ENCODE results near the gene ALX4.

The ALX4 gene

DNA sequence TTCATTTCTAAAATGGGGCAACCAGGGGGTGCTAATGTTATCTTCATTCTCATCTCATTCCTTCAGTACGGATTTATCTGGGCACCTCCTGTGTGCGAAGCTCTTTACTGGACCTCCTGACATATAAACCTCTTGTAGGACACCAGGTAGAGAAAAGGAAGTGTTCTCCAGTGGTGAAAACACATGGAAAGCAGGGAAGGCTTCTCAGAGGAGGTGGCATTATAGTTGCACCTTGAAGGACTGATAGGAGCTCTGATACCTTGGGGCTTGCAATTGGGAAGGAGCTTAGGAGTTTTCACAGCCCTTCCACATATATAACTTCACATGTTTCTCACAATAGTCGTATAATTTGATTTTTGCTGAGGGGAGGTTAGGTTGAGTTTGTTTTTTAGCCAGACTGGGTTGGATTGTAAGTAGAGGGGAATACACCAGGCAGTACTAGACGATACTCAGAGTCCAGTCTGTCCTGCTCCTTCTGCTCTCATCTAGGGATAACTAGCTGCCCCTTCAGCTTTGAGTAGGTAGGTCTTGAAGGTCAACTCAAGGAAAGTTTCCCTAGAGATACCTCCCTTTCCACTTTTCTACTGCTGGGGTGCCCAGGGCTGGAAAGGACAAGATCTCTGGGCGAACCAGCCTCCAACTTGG is 34.0 kb upstream of the ALX4 start:
- H3K36me3 ChIP-seq (replicated peaks; ENCODE audit: insufficient read depth, low read length), result no peaks in the 10 kb centered on the region
- no peaks in the 10 kb centered on the region for H3K79me2 ChIP-seq (ENCODE audit: low read length)
- no peaks in the 10 kb centered on the region for H3K27me3 ChIP-seq (replicated peaks; ENCODE audit: insufficient read depth, low read length)
- no peaks in the 10 kb centered on the region for H3F3A ChIP-seq (ENCODE audit: insufficient read depth, low read length)
- no peaks in the 10 kb centered on the region for H3K4me1 ChIP-seq (ENCODE audit: low read length)
- no peaks in the 10 kb centered on the region for H3K9me3 ChIP-seq (replicated peaks; ENCODE audit: insufficient read depth, low read length)
- no peaks in the 10 kb centered on the region for H3K9me2 ChIP-seq (replicated peaks; ENCODE audit: insufficient read depth, low read length)
- no peak overlapping the region for H3K27ac ChIP-seq (ENCODE audit: low read length)
- H3K4me2 ChIP-seq (ENCODE audit: low read depth, low read length), result no peak overlapping the region
- H4K20me1 ChIP-seq (ENCODE audit: insufficient read depth, low read length), result no peaks in the 10 kb centered on the region
- TF ChIP-seq, protein P1, sequence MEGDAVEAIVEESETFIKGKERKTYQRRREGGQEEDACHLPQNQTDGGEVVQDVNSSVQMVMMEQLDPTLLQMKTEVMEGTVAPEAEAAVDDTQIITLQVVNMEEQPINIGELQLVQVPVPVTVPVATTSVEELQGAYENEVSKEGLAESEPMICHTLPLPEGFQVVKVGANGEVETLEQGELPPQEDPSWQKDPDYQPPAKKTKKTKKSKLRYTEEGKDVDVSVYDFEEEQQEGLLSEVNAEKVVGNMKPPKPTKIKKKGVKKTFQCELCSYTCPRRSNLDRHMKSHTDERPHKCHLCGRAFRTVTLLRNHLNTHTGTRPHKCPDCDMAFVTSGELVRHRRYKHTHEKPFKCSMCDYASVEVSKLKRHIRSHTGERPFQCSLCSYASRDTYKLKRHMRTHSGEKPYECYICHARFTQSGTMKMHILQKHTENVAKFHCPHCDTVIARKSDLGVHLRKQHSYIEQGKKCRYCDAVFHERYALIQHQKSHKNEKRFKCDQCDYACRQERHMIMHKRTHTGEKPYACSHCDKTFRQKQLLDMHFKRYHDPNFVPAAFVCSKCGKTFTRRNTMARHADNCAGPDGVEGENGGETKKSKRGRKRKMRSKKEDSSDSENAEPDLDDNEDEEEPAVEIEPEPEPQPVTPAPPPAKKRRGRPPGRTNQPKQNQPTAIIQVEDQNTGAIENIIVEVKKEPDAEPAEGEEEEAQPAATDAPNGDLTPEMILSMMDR (IDR thresholded peaks at IDR 0.05; ENCODE audit: low read length), result no peak
- TF ChIP-seq EZH2 (optimal IDR thresholded peaks at IDR 0.05; ENCODE audit: low read depth, low read length) (no peak), EZH2phosphoT487 (IDR thresholded peaks at IDR 0.05; ENCODE audit: low read length) (no peak)
- no peak for DNase-seq
- no peak overlapping the region for H3K9ac ChIP-seq (ENCODE audit: low read length)
- no peak overlapping the region for H3K4me3 ChIP-seq (ENCODE audit: low read length)
- H2AFZ ChIP-seq (ENCODE audit: low read length), result no peak overlapping the region

DNA sequence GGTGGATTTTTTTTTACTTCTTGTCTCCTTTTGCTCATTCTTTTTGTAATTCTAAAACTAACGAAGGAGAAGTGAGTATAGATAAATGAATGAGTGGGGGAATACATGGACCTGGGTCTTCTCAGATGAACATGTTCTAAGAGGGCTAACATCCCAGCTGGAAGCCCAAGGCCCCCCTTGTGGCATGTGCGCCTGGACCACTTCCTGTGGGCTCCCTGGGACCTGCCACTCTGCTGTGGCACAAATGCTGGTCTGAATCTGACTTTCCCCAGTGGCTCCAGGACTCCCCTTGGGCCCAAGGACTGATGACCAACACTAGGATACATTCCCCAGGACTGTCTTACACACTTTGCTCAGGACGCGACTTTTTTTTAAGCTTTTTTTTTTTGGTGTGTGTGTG is 32.7 kb upstream of the ALX4 start:
- no peaks in the 10 kb centered on the region for H3K4me1 ChIP-seq (ENCODE audit: low read length)
- no peaks in the 10 kb centered on the region for H3K9me2 ChIP-seq (replicated peaks; ENCODE audit: insufficient read depth, low read length)
- no peaks in the 10 kb centered on the region for H3K36me3 ChIP-seq (replicated peaks; ENCODE audit: insufficient read depth, low read length)
- no peak overlapping the region for H3K9ac ChIP-seq (ENCODE audit: low read length)
- no peaks in the 10 kb centered on the region for H3F3A ChIP-seq (ENCODE audit: insufficient read depth, low read length)
- no peaks in the 10 kb centered on the region for H3K79me2 ChIP-seq (ENCODE audit: low read length)
- H3K27ac ChIP-seq (ENCODE audit: low read length), result no peak overlapping the region
- H3K27me3 ChIP-seq (replicated peaks; ENCODE audit: insufficient read depth, low read length), result no peaks in the 10 kb centered on the region
- no peak overlapping the region for H3K4me2 ChIP-seq (ENCODE audit: low read depth, low read length)
- DNase-seq, result no peak
- H2AFZ ChIP-seq (ENCODE audit: low read length), result no peak overlapping the region
- no peaks in the 10 kb centered on the region for H3K9me3 ChIP-seq (replicated peaks; ENCODE audit: insufficient read depth, low read length)
- TF ChIP-seq EZH2phosphoT487 (IDR thresholded peaks at IDR 0.05; ENCODE audit: low read length) (no peak), EZH2 (optimal IDR thresholded peaks at IDR 0.05; ENCODE audit: low read depth, low read length) (no peak)
- TF ChIP-seq, protein P1 (IDR thresholded peaks at IDR 0.05; ENCODE audit: low read length), result no peak
- H4K20me1 ChIP-seq (ENCODE audit: insufficient read depth, low read length), result no peaks in the 10 kb centered on the region
- no peak overlapping the region for H3K4me3 ChIP-seq (ENCODE audit: low read length)

DNA sequence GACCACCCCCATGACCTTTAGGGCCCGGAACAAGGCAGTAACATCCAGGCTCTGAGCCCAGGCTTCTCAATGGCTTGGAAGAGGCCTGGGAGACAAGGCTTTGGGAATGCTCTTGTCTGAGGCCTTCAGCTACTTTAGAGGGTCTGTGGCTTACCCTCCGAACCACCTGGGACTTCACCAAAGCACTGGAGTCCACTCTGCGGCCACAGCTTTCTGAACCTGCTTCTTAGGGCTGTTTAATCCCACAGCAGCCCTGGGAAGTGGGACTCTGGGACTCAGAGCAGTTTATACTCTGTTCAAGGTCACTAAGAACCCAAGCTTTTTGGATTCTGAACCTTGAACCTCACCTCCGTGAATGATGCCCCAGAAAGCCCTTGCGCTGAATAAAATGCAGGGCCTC is 30.7 kb upstream of the ALX4 start:
- TF ChIP-seq EZH2 (optimal IDR thresholded peaks at IDR 0.05; ENCODE audit: low read depth, low read length) (no peak), EZH2phosphoT487 (IDR thresholded peaks at IDR 0.05; ENCODE audit: low read length) (no peak)
- Histone ChIP-seq H3K9ac (ENCODE audit: low read length) (no peak overlapping the region), H4K20me1 (ENCODE audit: insufficient read depth, low read length) (no peaks in the 10 kb centered on the region)

DNA sequence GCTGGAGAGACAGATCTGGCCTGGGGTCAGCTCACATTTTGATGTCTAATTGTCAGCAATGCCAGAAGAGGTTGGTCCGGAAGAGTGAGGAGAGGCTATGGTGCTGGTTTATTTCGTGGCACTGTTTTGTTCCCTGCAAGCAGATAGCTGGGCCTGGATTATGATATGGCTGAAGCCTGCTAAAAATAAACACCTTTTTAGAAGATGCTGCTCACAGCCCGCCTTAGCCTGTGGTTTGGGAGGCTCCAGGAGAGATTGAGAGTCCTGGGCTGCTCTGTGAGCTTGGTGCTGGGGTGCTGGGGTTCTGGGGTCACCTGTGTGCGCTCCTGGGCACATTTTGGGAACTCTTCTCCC is 29.6 kb upstream of the ALX4 start:
- no peak for DNase-seq
- Histone ChIP-seq H3K9ac (ENCODE audit: low read length) (no peak overlapping the region), H3K4me3 (ENCODE audit: low read length) (no peak overlapping the region), H3F3A (ENCODE audit: insufficient read depth, low read length) (no peaks in the 10 kb centered on the region), H3K9me2 (replicated peaks; ENCODE audit: insufficient read depth, low read length) (no peaks in the 10 kb centered on the region), H3K9me3 (replicated peaks; ENCODE audit: insufficient read depth, low read length) (no peaks in the 10 kb centered on the region), H2AFZ (ENCODE audit: low read length) (no peak overlapping the region), H4K20me1 (ENCODE audit: insufficient read depth, low read length) (no peaks in the 10 kb centered on the region), H3K4me1 (ENCODE audit: low read length) (no peaks in the 10 kb centered on the region), H3K27me3 (replicated peaks; ENCODE audit: insufficient read depth, low read length) (0 out of 2 replicates have a peak, but pooled peaks cover 11% of the 10 kb centered on the region), H3K36me3 (replicated peaks; ENCODE audit: insufficient read depth, low read length) (no peaks in the 10 kb centered on the region), H3K4me2 (ENCODE audit: low read depth, low read length) (no peak overlapping the region), H3K79me2 (ENCODE audit: low read length) (no peaks in the 10 kb centered on the region), H3K27ac (ENCODE audit: low read length) (no peak overlapping the region)
- TF ChIP-seq, protein P1 (IDR thresholded peaks at IDR 0.05; ENCODE audit: low read length), result no peak
- TF ChIP-seq EZH2phosphoT487 (IDR thresholded peaks at IDR 0.05; ENCODE audit: low read length) (no peak), EZH2 (optimal IDR thresholded peaks at IDR 0.05; ENCODE audit: low read depth, low read length) (no peak)

More for the DNA sequence above, 30.7 kb upstream of the ALX4 start:
- no peaks in the 10 kb centered on the region for H3K9me2 ChIP-seq (replicated peaks; ENCODE audit: insufficient read depth, low read length)
- no peaks in the 10 kb centered on the region for H3K79me2 ChIP-seq (ENCODE audit: low read length)
- H3F3A ChIP-seq (ENCODE audit: insufficient read depth, low read length), result no peaks in the 10 kb centered on the region
- H3K27me3 ChIP-seq (replicated peaks; ENCODE audit: insufficient read depth, low read length), result 0 out of 2 replicates have a peak, but pooled peaks cover 11% of the 10 kb centered on the region
- no peaks in the 10 kb centered on the region for H3K36me3 ChIP-seq (replicated peaks; ENCODE audit: insufficient read depth, low read length)
- no peak overlapping the region for H3K27ac ChIP-seq (ENCODE audit: low read length)
- no peak for DNase-seq
- H2AFZ ChIP-seq (ENCODE audit: low read length), result no peak overlapping the region
- H3K4me2 ChIP-seq (ENCODE audit: low read depth, low read length), result no peak overlapping the region
- H3K4me3 ChIP-seq (ENCODE audit: low read length), result no peak overlapping the region
- no peaks in the 10 kb centered on the region for H3K4me1 ChIP-seq (ENCODE audit: low read length)
- no peaks in the 10 kb centered on the region for H3K9me3 ChIP-seq (replicated peaks; ENCODE audit: insufficient read depth, low read length)

All from MM.1S (cell line).